Epithelial cell of proximal tubule (primary cell): ENCODE results near the gene TMPRSS11A. TPM values are rescaled to one million over a fixed set of nuclear protein-coding genes. Genes with fewer than 3 reads are reported as not detected.

Experiments
- DNase-seq: peaks from one replicate; pipeline ENCODE4 v3.0.0-alpha.2; 2011; ENCODE audit warnings: low read depth
- H3K4me3 ChIP-seq: 2 replicates; pipeline ENCODE4 v1.5.1; 2011; ENCODE audit warnings: low read depth, mild to moderate bottlenecking, low read length
- total RNA-seq: library from RNA; depleted of rRNA; stranded (reverse); fragments of >200 nt; gene quantifications from 2 replicates; pipeline ENCODE4 v1.2.3, GENCODE V29; 2015
- TF ChIP-seq, protein P1 (sequence below): conservative IDR thresholded peaks from 2 replicates; pipeline ENCODE4 v1.5.1; 2012; ENCODE audit warnings: low read depth, mild to moderate bottlenecking, low read length

TMPRSS11A gene
- total RNA-seq, 1 donor from 2014 or later = not detected

DNA sequence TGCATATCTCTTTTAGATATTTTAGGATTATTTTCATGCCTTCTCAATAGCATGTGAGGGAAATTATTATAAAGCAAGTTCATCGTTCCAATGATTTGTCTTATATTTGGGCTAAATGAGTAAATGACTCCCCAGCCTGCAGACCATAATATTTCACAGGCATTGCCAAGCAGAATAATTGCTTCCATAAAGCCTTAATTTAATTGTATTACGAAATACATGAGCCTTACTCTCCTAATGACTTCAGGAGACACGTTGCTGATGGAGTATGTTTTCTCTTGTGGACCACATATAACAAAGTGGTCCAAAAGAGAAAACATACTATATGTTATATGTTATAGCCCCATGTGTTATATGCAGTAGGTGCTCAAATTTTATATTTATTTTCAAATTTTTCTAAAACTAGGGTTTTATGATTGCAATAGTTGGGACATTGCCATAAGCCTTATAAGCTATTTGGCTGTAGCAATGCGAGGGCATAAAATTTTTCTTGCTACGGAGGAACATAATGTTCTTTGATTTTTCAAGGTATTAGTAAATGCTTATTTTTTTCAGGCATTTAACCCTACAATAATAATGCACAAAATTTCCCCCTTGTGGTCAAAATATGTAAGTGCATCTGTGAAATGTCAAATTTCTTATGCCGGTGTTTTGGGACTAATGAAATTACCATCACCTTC, 53.2 kb downstream of the TMPRSS11A start:
- no peak for DNase-seq
- TF ChIP-seq, protein P1, sequence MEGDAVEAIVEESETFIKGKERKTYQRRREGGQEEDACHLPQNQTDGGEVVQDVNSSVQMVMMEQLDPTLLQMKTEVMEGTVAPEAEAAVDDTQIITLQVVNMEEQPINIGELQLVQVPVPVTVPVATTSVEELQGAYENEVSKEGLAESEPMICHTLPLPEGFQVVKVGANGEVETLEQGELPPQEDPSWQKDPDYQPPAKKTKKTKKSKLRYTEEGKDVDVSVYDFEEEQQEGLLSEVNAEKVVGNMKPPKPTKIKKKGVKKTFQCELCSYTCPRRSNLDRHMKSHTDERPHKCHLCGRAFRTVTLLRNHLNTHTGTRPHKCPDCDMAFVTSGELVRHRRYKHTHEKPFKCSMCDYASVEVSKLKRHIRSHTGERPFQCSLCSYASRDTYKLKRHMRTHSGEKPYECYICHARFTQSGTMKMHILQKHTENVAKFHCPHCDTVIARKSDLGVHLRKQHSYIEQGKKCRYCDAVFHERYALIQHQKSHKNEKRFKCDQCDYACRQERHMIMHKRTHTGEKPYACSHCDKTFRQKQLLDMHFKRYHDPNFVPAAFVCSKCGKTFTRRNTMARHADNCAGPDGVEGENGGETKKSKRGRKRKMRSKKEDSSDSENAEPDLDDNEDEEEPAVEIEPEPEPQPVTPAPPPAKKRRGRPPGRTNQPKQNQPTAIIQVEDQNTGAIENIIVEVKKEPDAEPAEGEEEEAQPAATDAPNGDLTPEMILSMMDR = peak; percentile 65
- no peak overlapping the region for H3K4me3 ChIP-seq

DNA sequence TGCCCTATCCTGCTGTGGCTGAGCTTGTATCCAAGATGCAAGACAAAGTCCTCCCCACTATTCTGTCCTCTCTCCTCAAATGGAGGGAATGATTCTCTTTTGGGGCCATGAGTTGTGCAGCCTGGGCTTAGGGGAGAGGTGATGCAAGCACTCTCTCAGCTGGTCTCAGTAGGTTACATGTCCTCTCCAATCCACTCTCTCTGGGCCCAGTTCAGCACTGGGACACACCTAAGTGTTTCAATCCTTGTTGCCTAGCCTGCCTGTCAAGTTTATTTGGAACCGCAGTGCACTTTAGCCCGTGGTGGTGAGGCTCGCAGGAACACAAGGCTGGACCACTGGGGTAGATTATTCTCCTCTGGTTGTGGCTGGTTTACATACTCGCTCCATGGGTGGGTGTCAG, 55.6 kb downstream of the TMPRSS11A start:
- TF ChIP-seq, protein P1 = no peak
- DNase-seq = no peak
- H3K4me3 ChIP-seq = no peak overlapping the region

DNA sequence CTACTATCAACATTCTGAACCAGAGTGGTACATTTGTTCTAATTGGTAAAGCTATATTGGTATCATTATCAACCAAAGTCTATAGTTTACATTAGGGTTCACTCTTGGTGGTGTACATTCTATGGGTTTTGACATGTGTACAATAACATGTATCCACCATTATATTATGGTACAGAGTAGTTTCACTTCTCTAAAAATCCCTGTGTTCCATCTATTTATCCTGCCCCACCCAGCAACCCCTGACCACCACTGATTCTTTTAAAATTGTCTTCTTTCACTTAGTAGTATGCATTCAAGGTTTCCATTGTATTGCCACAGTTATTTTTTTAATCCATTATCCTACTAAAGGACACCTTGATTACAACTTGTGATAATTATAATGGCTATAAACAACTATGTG, 64.2 kb downstream of the TMPRSS11A start:
- TF ChIP-seq, protein P1 = no peak

DNA sequence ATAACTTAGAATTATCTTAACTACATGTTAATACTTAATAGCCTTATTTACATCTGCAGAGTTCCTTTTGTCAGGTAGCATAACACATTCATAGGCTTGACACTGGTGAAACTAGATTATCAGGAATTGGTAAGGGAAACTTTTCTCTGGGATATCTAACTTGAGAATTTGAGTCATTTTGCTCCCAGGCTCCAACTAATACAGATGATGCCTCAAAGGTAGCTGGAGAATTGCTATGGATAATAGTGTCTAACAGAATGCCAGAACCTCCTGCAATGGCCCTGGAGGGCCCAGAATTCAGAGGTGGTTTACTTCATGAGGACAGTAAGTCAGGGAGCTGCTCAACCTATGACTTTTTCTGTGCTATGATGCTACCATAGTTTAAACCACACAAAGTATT, 65.6 kb downstream of the TMPRSS11A start:
- no peak for DNase-seq
- no peak overlapping the region for H3K4me3 ChIP-seq
- TF ChIP-seq, protein P1 = no peak

More for the DNA sequence above, 64.2 kb downstream of the TMPRSS11A start:
- no peak for DNase-seq
- no peak overlapping the region for H3K4me3 ChIP-seq

DNA sequence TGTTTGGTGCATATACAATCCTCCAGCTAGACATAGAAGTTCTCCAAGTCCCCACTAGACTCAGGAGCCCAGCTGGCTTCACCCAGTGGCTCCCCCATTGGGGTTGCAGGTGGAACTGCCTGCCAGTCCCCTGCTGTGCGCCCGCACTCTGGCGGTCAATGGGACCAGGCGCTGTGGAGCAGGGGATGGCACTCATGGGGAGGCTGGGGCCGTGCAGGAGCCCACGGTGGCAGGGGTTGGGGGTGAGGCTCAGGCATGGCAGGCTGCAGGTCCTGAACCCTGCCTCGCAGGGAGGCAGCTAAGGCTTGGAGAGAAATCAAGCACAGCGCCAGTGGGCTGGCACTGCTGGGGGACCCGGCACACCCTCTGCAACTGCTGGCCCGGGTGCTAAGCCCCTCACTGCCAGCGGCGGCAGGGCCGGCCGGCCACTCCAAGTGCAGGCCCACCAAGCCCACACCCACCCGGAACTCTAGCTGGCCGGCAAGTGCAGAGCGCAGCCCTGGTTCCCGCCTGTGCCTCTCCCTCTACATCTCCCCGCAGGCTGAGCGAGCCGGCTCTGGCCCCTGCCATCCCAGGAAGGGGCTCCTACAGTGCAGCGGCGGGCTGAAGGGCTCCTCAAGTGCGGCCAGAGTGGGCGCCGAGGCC, 66.8 kb downstream of the TMPRSS11A start:
- no peak overlapping the region for H3K4me3 ChIP-seq
- TF ChIP-seq, protein P1 = no peak
- DNase-seq = no peak

DNA sequence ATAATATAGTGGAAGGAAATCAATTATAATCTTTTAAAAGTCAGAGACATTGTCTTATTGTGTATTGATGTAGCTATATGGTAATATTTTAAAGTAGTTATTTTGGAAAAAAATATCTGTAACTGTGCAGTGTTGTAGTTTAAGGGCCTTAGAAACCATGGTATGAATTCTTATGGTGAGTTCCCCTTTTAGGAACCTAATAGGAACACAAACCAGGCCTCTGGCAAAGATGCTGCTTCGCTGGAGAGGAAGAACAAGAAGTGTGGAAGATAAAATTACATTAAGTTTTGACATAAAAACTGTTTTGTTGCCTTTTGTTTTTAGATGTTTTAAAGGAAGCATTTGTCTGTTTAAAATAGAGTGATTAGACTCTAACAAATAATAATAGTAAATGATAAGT, 68.6 kb downstream of the TMPRSS11A start:
- TF ChIP-seq, protein P1 = no peak
- DNase-seq = no peak
- H3K4me3 ChIP-seq = no peak overlapping the region

DNA sequence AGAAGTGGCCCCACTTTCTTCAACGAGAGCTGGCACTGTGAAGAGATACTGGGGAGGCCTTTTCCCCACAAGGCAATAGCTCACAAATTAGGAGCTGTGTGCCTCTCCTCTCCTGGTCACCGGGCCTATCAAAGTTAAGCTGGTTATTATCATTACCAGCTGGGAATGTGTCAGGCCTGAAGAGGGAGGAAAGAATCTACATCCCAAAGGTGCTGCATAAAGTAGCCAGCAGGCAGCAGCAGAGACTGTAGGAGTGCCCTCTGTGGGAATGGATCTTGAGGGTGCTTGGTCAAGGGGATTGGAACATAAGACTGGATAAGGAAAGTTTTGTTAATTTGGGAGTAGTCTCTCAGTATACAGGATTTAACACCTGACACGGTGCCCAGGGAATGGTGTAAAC, 70.4 kb downstream of the TMPRSS11A start:
- TF ChIP-seq, protein P1 = peak; percentile 26
- no peak overlapping the region for H3K4me3 ChIP-seq

More for the DNA sequence above, 70.4 kb downstream of the TMPRSS11A start:
- no peak for DNase-seq
